Measurements from ENCODE around the gene KCNE1. TPM values are rescaled to one million over a fixed set of nuclear protein-coding genes. Genes with fewer than 3 reads are reported as not detected.
"Not testable (repeated sequence)": the region's sequence is repeated elsewhere in the genome, so short reads cannot be mapped to it uniquely, and the experiment has no call there.

The KCNE1 gene
- total RNA-seq, 1 donor from 2014 or later: 2.0 TPM

DNA sequence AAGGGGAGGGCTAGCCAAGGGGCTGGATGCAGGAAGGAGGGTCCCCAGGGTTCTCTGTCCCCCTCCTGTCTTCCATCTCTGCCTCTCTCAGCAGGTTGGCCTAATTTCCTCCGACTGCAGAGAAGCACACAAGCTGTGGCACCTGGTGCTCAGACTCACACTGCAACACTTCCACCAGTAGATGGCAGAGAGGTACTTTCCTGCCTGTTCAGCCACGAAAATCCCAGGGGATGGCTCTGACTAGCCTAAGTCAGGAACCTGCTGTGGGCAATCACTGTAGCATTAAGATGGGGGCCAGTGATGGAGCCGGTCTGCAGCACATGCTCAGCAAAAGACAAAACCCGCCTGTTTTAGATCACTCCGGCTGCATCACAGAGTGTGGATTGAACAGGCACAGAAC lies 82.3 kb downstream of the KCNE1 start:
- DNase-seq (ENCODE audit: low spot score): not testable (repeated sequence)
- peak; percentile 91 for ATAC-seq

- DNase-seq (ENCODE audit: low spot score); ATAC-seq: not testable (repeated sequence)
These were observed 83.6 kb downstream of the KCNE1 start for GRCh38 chr21:34428441-34428840.

DNA sequence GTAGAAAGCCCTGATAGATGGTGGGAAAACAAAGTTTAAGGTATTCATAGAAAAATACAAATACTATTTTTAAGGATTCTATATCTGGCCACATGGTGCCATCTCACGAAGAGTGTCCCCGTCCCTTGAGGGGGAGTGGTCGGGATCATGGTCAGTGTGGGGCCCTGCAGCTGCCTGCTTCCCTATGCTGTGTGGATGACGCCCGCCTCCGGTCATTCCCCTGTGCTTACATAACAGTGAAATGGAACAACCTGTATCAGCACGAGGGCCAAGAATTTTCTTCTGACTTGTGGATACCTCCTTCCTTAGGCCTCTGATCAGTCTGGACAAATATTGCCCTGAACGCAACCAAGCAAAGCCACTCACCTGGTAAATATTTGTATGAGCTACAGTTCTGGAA lies 84.7 kb downstream of the KCNE1 start:
- DNase-seq (ENCODE audit: low spot score): not testable (repeated sequence)
- ATAC-seq: peak; percentile 81

GRCh38 chr21:34423805-34424204 lies 88.2 kb downstream of the KCNE1 start, which contains the start of gene SMIM34:
Gene SMIM34, minus strand, starts transcription at chr21:34423951. Its CDS starts 112 bp downstream, at chr21:34423839.
- DNase-seq (ENCODE audit: low spot score); ATAC-seq: not testable (repeated sequence)

GRCh38 chr21:34417448-34418077 lies 94.4 kb downstream of the KCNE1 start:
- not testable (repeated sequence) for ATAC-seq

DNA sequence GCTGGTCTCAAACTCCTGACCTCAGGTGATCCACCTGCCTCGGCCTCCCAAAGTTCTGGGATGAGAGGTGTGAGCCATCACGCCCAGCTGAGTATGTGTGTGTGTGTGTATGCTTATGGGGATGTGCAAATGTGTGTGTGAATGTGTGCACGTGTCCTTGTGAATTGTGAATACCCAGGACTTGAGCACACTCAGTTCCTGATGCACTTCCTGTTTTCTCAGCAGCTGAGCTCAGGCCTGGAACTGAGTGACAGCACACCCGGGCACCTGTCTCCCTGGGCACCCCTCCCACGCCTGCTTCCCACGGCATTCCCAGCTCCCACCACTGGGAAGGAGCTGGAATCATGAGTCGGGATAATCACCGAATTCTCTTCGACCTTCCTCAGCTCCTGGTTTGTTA lies 104.7 kb downstream of the KCNE1 start:
- DNase-seq (ENCODE audit: low spot score); ATAC-seq: not testable (repeated sequence)

More at GRCh38 chr21:34417448-34418077, 94.4 kb downstream of the KCNE1 start:
- DNase-seq (ENCODE audit: low spot score): not testable (repeated sequence)

DNA sequence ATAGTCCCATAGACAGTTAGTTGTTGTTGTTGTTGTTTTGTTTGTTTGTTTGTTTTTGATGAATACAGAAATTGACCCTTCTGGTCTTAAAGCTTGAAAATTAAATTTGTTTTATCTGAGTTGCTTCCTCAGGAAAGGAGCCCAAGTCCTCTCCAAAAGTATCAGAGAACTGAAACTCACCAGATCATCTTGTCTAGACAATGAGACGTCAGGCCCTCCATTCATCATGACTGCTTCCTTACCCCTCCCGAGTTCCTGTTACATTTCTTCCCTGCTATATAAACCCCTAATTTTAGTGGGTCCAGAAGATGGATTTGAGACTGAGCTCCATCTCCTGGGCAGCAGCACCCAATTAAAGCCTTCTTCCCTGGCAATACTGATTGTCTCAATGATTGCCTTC lies 105.3 kb downstream of the KCNE1 start:
- DNase-seq (ENCODE audit: low spot score); ATAC-seq: not testable (repeated sequence)

DNA sequence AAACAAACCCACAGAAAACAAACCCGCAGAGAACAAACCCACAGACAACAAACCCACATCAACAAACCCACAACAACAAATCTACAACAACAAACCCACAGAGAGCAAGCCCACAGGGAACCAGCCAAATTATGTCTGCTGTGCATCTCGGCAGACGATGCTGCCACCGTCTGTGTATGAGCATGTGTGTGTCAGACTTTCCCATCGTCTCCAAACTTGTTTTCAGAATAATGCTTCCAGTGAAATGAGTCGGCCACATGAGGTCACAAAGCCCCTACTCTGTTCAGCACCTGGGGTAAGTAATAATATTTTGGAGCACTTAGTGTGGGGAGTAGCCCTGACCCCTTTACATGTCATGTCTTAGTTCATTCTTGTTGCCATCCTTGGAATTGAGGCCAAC lies 105.9 kb downstream of the KCNE1 start:
- not testable (repeated sequence) for DNase-seq (ENCODE audit: low spot score); ATAC-seq

GRCh38 chr21:34405686-34406085 lies 106.3 kb downstream of the KCNE1 start:
- ATAC-seq; DNase-seq (ENCODE audit: low spot score): not testable (repeated sequence)

- DNase-seq (ENCODE audit: low spot score); ATAC-seq: not testable (repeated sequence)
These were observed 107.3 kb downstream of the KCNE1 start for GRCh38 chr21:34404742-34405141.

- DNase-seq (ENCODE audit: low spot score); ATAC-seq: not testable (repeated sequence)
These were observed 111.5 kb downstream of the KCNE1 start for GRCh38 chr21:34400522-34400921.

Other genes starting within 250 kb of the KCNE1 start
- gene KCNE2, start 148.2 kb downstream of the KCNE1 start, total RNA-seq: not detected
- gene SMIM11, start 136.7 kb downstream of the KCNE1 start, total RNA-seq: 2.3 TPM
- not detected for gene SMIM34, start 88.3 kb downstream of the KCNE1 start, total RNA-seq
- gene RCAN1, start 102.9 kb upstream of the KCNE1 start, total RNA-seq: 32.6 TPM
- gene CLIC6, start 156.8 kb upstream of the KCNE1 start, total RNA-seq: 0.45 TPM